HEK293 (cell line): ENCODE results near the gene PPP4R2.

Source experiments
- HOXD13 ChIP-seq: sonication (generic); formaldehyde crosslinking; IDR thresholded peaks from 2 replicates; pipeline ENCODE4 v1.8.0; 2022; ENCODE audit warnings: missing genetic modification reagents, borderline replicate concordance
- KLF1 ChIP-seq: fragments of 450-650 bp; formaldehyde crosslinking; IDR thresholded peaks from 2 replicates; pipeline ENCODE4 v1.5.1; 2016; ENCODE audit warnings: missing biosample characterization, missing genetic modification characterization
- PRDM1 ChIP-seq: fragments of 450-650 bp; formaldehyde crosslinking; IDR thresholded peaks from 2 replicates; pipeline ENCODE4; 2016; ENCODE audit warnings: missing biosample characterization, missing genetic modification characterization
- ZIC2 ChIP-seq: fragments of 450-650 bp; formaldehyde crosslinking; IDR thresholded peaks from 2 replicates; pipeline ENCODE4 v1.5.1; 2016; ENCODE audit warnings: missing biosample characterization, missing genetic modification characterization
- ZNF184 ChIP-seq: fragments of 450-650 bp; IDR thresholded peaks from 2 replicates; pipeline ENCODE4 v1.5.1; 2018; ENCODE audit warnings: missing biosample characterization, mild to moderate bottlenecking, missing genetic modification characterization
- ZNF324 ChIP-seq: fragments of 450-650 bp; formaldehyde crosslinking; IDR thresholded peaks from 2 replicates; pipeline ENCODE4 v1.5.1; 2016; ENCODE audit warnings: missing biosample characterization, missing genetic modification characterization
- ZNF341 ChIP-seq: fragments of 450-650 bp; formaldehyde crosslinking; IDR thresholded peaks from 2 replicates; pipeline ENCODE4; 2016; ENCODE audit warnings: low read depth, missing biosample characterization, missing genetic modification characterization
- ZNF580 ChIP-seq: fragments of 450-650 bp; formaldehyde crosslinking; IDR thresholded peaks from 2 replicates; pipeline ENCODE4 v1.5.1; 2016; ENCODE audit warnings: missing biosample characterization, missing genetic modification characterization
- TF ChIP-seq, protein P1 (sequence below): fragments of 450-650 bp; formaldehyde crosslinking; IDR thresholded peaks from 2 replicates; pipeline ENCODE4 v1.5.1; 2016; ENCODE audit warnings: missing biosample characterization, missing genetic modification characterization
- TF ChIP-seq, protein P2 (sequence below): fragments of 450-650 bp; formaldehyde crosslinking; IDR thresholded peaks from 2 replicates; pipeline ENCODE4 v1.5.1; 2016; ENCODE audit warnings: missing biosample characterization, missing genetic modification characterization
- TF ChIP-seq, protein P3 (sequence below): fragments of 450-650 bp; formaldehyde crosslinking; IDR thresholded peaks from 2 replicates; pipeline ENCODE4 v1.5.1; 2016; ENCODE audit warnings: missing biosample characterization, missing genetic modification characterization

GRCh38 chr3:73031573-73032103 lies 35.0 kb downstream of the PPP4R2 start:
- TF ChIP-seq ZNF324 (no peak), ZNF580 (tag by site-specific recombination) (no peak), ZNF184 (no peak), HOXD13 (no peak), KLF1 (tag by site-specific recombination) (no peak), ZNF341 (no peak), PRDM1 (tag by site-specific recombination) (no peak), ZIC2 (tag by site-specific recombination) (no peak)
- TF ChIP-seq, protein P1, sequence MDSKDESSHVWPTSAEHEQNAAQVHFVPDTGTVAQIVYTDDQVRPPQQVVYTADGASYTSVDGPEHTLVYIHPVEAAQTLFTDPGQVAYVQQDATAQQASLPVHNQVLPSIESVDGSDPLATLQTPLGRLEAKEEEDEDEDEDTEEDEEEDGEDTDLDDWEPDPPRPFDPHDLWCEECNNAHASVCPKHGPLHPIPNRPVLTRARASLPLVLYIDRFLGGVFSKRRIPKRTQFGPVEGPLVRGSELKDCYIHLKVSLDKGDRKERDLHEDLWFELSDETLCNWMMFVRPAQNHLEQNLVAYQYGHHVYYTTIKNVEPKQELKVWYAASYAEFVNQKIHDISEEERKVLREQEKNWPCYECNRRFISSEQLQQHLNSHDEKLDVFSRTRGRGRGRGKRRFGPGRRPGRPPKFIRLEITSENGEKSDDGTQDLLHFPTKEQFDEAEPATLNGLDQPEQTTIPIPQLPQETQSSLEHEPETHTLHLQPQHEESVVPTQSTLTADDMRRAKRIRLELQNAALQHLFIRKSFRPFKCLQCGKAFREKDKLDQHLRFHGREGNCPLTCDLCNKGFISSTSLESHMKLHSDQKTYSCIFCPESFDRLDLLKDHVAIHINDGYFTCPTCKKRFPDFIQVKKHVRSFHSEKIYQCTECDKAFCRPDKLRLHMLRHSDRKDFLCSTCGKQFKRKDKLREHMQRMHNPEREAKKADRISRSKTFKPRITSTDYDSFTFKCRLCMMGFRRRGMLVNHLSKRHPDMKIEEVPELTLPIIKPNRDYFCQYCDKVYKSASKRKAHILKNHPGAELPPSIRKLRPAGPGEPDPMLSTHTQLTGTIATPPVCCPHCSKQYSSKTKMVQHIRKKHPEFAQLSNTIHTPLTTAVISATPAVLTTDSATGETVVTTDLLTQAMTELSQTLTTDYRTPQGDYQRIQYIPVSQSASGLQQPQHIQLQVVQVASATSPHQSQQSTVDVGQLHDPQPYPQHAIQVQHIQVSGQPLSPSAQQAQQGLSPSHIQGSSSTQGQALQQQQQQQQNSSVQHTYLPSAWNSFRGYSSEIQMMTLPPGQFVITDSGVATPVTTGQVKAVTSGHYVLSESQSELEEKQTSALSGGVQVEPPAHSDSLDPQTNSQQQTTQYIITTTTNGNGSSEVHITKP (tag by site-specific recombination): no peak
- TF ChIP-seq, protein P2, sequence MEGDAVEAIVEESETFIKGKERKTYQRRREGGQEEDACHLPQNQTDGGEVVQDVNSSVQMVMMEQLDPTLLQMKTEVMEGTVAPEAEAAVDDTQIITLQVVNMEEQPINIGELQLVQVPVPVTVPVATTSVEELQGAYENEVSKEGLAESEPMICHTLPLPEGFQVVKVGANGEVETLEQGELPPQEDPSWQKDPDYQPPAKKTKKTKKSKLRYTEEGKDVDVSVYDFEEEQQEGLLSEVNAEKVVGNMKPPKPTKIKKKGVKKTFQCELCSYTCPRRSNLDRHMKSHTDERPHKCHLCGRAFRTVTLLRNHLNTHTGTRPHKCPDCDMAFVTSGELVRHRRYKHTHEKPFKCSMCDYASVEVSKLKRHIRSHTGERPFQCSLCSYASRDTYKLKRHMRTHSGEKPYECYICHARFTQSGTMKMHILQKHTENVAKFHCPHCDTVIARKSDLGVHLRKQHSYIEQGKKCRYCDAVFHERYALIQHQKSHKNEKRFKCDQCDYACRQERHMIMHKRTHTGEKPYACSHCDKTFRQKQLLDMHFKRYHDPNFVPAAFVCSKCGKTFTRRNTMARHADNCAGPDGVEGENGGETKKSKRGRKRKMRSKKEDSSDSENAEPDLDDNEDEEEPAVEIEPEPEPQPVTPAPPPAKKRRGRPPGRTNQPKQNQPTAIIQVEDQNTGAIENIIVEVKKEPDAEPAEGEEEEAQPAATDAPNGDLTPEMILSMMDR (tag by site-specific recombination): no peak
- TF ChIP-seq, protein P3, sequence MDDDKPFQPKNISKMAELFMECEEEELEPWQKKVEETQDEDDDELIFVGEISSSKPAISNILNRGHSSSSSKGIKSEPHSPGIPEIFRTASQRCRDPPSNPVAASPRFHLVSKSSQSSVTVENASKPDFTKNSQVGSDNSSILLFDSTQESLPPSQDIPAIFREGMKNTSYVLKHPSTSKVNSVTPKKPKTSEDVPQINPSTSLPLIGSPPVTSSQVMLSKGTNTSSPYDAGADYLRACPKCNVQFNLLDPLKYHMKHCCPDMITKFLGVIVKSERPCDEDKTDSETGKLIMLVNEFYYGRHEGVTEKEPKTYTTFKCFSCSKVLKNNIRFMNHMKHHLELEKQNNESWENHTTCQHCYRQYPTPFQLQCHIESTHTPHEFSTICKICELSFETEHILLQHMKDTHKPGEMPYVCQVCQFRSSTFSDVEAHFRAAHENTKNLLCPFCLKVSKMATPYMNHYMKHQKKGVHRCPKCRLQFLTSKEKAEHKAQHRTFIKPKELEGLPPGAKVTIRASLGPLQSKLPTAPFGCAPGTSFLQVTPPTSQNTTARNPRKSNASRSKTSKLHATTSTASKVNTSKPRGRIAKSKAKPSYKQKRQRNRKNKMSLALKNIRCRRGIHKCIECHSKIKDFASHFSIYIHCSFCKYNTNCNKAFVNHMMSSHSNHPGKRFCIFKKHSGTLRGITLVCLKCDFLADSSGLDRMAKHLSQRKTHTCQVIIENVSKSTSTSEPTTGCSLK (tag by site-specific recombination): no peak
